ENCODE results near the gene VIT.

DNA sequence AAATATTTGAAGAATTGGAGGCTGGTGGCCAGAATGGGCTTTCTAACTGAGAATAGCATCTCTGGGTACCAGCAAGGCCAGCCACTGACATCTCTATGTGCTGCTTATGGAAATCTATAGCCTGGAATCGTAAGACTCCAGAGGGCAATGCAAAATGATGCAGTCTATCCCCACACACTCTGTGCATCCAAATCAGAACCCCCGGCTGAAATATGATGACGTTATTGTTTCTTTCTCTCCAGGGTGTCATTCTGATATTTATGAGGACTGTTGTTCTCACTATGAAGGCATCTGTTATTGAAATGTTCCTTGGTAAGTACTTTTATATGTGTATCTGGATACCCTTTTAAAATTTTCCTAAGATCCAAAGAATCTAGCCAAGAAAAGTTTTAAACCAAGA is 19.6 kb downstream of the VIT start:
- TF ChIP-seq CTCF (IDR thresholded peaks at IDR 0.05 in 8 of 11, conservative IDR thresholded peaks at IDR 0.05 in 3 of 11) (no peak), POLR2AphosphoS5 (IDR thresholded peaks at IDR 0.05) (no peak)

Measured in spleen (tissue), 7 donors.